ENCODE results near the gene STX8.

STX8 gene

DNA sequence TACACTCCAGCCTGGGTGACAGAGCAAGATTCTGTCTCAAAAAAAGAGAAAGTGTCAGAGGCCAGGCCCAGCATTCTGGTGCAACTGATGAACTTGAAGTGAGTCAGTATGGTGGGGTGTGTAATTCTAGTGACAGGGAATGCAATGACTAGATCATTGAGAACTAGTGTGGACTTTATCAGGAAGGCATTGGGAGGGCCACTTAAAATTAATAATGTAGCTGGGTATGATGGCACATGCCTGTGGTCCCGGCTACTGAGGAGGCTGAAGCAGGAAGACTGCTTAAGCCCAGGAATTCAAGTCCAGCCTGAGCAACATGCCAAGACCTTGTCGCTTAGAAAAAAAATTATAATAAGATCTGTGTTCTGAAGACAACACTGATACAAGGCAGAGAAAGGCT, 90.8 kb downstream of the STX8 start:
- peak; percentile 52 for DNase-seq (ENCODE audit: low read depth)
- H3K4me3 ChIP-seq (ENCODE audit: low read length) = no peak overlapping the region
- TF ChIP-seq, protein P1, sequence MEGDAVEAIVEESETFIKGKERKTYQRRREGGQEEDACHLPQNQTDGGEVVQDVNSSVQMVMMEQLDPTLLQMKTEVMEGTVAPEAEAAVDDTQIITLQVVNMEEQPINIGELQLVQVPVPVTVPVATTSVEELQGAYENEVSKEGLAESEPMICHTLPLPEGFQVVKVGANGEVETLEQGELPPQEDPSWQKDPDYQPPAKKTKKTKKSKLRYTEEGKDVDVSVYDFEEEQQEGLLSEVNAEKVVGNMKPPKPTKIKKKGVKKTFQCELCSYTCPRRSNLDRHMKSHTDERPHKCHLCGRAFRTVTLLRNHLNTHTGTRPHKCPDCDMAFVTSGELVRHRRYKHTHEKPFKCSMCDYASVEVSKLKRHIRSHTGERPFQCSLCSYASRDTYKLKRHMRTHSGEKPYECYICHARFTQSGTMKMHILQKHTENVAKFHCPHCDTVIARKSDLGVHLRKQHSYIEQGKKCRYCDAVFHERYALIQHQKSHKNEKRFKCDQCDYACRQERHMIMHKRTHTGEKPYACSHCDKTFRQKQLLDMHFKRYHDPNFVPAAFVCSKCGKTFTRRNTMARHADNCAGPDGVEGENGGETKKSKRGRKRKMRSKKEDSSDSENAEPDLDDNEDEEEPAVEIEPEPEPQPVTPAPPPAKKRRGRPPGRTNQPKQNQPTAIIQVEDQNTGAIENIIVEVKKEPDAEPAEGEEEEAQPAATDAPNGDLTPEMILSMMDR (IDR thresholded peaks at IDR 0.05; ENCODE audit: insufficient read depth, low read depth, low read length, missing control alignments) = no peak

DNA sequence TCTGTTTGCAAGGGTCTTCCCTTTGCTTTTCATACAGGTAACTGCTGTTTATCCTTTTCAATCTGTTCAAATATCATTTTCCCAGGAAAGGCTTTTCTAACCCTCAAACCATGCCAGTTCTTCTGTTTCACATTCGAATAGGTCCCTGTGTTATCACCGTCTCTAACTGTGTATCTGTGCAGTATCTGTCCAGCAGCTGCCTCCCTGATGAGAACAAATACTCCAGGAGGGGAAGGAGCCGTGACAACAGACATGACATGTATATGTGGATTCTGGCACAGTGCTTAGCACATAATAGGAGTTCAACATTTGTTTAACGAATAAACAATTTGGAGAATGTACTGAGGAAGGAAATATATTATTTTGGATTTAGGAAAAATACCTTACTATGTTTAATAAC, 95.7 kb downstream of the STX8 start:
- TF ChIP-seq, protein P1 (IDR thresholded peaks at IDR 0.05; ENCODE audit: insufficient read depth, low read depth, low read length, missing control alignments) = no peak
- no peak overlapping the region for H3K4me3 ChIP-seq (ENCODE audit: low read length)
- no peak for DNase-seq (ENCODE audit: low read depth)

DNA sequence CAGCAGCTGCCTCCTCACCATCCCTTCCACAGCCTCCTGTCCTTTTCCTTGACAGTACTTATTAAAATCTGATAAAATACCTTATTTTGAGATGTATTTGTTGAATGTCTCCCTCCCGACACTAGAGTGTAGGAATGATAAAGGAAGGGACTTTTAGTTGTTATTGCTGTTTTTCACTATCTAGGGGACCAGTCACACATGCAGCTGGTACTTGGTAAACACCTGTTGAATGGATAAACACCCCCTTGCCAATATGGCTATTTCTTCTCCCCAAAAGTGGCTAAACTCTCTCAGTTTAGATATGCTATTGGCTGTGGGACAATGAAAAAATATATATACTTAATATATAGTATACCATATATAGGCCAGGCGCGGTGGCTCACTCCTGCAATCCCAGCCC, 96.7 kb downstream of the STX8 start:
- H3K4me3 ChIP-seq (ENCODE audit: low read length) = no peak overlapping the region
- no peak for DNase-seq (ENCODE audit: low read depth)
- TF ChIP-seq, protein P1 (IDR thresholded peaks at IDR 0.05; ENCODE audit: insufficient read depth, low read depth, low read length, missing control alignments) = no peak

DNA sequence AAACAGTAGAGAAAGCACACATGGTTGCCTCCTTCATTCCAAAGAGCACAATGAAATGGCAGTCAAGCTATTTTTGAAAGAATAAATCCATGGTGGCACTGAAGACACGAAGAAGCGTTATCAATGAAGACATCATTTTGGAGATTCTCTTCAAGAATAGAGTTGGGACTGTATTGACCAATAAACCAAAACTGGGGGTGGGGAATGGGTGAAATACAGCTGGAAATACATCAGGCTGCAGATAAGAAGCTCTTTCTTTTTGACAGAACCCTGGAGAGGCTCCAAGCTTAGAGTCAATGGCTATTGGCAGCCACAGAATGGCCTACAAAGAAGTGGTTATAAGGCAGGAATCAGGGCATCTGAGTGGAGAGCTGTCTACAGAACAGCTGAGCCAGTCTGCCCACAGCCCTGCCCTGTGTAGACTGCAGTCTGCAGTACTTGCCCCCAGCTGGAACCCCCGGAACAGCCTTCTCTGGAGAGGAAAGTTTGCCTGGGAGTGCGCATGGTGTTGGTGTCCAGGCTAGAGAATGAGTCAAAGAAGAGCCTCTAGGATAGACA, 100.4 kb downstream of the STX8 start:
- DNase-seq (ENCODE audit: low read depth) = no peak
- TF ChIP-seq, protein P1 (IDR thresholded peaks at IDR 0.05; ENCODE audit: insufficient read depth, low read depth, low read length, missing control alignments) = no peak
- H3K4me3 ChIP-seq (ENCODE audit: low read length) = no peak overlapping the region

DNA sequence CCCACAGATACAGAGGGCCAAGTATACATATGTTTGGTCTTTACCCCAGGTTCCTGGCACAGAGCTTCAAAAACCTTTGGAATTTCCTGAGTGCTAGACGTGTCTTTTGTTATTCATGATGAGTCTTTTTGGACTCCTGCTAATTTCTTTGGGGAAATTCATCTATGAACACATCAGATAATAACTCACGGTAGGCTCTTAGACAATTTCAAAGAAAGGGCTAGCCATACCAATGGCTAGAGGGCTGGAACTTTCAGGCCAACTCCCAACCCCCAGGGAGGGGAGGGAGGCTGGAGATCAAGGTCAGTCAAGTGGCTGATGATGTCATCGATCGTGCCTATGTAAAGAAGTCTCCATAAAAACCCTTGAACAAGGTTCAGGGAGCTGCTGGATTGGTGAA, 101.9 kb downstream of the STX8 start:
- peak; percentile 63 for DNase-seq (ENCODE audit: low read depth)
- H3K4me3 ChIP-seq (ENCODE audit: low read length) = no peak overlapping the region
- TF ChIP-seq, protein P1 (IDR thresholded peaks at IDR 0.05; ENCODE audit: insufficient read depth, low read depth, low read length, missing control alignments) = no peak

DNA sequence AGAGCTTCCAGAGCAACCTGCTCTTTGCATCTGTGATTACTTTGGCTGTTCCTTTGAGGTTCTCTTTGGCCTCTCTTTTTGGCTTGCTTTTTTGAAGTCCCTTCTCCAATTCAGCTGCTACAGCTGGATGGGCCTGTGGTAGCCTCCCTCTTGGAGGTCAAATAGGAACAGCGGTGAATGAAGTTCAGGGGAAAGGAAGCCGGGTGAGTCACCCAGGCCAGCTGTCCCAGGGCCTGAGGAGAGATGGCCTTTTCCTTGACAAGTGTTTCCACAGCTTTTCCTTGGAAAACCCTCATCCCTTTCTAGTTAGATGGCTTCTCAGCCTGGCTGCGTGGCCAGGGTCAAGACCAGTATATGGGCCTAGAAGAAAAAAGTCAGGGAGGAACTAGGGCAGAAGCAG, 103.1 kb downstream of the STX8 start:
- DNase-seq (ENCODE audit: low read depth) = no peak
- TF ChIP-seq, protein P1 (IDR thresholded peaks at IDR 0.05; ENCODE audit: insufficient read depth, low read depth, low read length, missing control alignments) = no peak
- no peak overlapping the region for H3K4me3 ChIP-seq (ENCODE audit: low read length)

DNA sequence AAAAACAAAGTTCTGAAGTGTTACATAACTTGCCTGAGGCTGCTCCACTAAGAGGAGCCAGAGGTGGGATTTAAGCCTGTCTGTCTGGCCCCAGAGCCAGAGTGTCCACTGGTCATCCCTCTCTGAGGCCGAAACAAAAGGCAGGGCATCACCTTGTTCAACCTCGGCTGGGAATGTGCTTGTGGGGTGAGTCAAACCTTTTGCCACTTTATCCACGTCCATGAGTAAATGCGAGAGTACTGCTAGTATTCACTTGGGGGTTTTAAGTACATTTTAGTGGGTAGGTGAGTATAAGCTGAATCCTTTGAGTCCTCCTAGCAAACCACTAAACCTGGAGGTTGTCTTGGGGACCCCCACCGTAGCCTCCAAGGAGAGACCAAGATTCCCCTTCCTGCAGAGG, 103.5 kb downstream of the STX8 start:
- TF ChIP-seq, protein P1 (IDR thresholded peaks at IDR 0.05; ENCODE audit: insufficient read depth, low read depth, low read length, missing control alignments) = no peak
- H3K4me3 ChIP-seq (ENCODE audit: low read length) = no peak overlapping the region
- no peak for DNase-seq (ENCODE audit: low read depth)
